GM04504 (cell line): ENCODE measurements around the gene PRRC1.
"Not testable (repeated sequence)": the region's sequence is repeated elsewhere in the genome, so short reads cannot be mapped to it uniquely, and the experiment has no call there.

Experiments used
- DNase-seq: peaks from one replicate; pipeline ENCODE4 v3.0.0-alpha.2; 2012; ENCODE audit warnings: low read depth

PRRC1 gene

DNA sequence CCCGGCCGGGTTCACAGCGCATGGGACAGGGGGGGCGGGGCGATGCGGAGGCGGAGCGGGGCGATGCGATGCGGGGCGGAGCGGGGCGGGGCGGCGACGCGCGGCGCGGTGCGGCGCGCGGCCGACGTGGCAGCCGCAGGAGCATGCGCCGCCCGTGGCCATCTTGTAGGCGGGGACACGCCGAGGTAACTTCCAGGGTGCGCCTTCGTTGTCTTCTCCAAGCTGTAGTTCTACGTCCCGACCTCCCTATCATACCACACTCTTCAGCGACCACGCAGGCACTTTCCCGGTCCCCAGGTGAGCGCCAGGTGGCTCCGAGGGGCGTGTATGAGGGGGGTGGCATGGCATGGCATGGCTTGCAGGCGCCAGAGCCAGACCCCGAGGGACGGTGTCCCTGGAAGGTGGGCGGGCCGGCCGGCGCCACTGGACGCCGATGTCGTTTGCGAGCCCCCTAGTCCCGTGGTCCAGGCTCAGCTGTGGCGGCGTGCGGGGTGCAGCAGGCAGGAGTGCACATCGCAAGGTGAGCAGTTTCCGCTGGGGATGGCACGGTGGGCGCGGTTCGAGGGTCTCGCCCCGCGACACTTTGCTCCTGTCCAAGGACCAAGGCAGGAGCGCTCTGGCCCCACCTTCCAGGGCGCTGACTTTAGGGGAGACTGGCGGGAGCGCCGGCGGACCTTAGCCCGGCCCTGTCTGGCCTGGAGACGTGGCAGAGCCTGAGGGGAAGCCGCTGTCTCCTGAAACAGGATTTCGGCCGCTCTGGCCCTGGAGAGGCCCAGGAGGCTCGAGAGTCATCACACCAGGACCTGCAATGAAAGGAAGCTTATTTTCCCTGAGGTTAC lies at the start of gene PRRC1:
TSS of gene PRRC1 (plus strand) at position 161 of the 839 bp plus-strand sequence. CDS start 5,840 bp downstream, outside the sequence.
- peak; percentile 53 for DNase-seq

- no peak for DNase-seq
Measured at GRCh38 chr5:127471211-127471610, 46.2 kb upstream of the PRRC1 start.

GRCh38 chr5:127472700-127473099 lies 44.7 kb upstream of the PRRC1 start:
- no peak for DNase-seq

- no peak for DNase-seq
Measured at GRCh38 chr5:127486471-127486870, 31.0 kb upstream of the PRRC1 start.

- peak; percentile 17 for DNase-seq
Measured at GRCh38 chr5:127492854-127493738, 24.3 kb upstream of the PRRC1 start.

DNA sequence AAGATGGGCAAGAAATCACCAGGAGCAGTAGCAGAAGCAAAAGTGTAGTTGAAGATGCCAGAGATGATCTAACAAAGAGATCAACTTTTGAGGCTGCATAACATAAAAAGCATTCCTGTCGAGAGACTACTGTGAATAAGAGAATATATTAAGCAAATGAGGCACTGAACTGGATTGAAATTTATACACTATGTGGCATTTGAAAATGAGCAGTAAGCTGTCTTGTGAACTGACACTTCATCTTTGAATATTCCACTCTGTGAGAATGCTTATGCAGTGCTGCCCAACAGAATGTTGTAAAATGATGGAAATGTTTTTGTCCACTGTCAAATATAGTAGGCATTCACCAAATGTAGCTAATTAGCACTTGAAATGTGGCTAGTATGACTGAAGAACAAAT lies 18.9 kb upstream of the PRRC1 start:
- DNase-seq: no peak

DNA sequence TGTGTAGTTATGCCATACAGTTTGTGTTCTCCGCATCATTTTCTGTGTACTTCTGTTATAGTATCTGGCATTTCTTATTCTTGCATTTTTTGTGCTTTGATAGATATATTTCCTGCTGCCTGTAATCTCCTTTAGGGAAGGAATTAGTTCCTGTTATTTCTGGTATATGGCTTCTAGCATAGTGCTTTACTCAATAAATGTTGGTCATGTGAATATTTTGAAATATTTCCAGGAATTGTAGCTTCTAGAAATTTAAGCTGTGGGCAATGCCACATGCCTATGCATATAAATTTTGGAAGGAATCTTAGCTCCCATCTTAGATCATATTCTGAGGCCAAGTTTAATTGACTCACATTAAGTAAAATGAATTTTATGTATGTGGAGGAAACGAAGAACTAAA lies 11.5 kb upstream of the PRRC1 start:
- DNase-seq: no peak

- DNase-seq: no peak
Measured at GRCh38 chr5:127506616-127507015, 10.8 kb upstream of the PRRC1 start.

- no peak for DNase-seq
Measured at GRCh38 chr5:127508644-127509373, 8.6 kb upstream of the PRRC1 start.

GRCh38 chr5:127513408-127513970 lies 4.0 kb upstream of the PRRC1 start:
- no peak for DNase-seq

DNA sequence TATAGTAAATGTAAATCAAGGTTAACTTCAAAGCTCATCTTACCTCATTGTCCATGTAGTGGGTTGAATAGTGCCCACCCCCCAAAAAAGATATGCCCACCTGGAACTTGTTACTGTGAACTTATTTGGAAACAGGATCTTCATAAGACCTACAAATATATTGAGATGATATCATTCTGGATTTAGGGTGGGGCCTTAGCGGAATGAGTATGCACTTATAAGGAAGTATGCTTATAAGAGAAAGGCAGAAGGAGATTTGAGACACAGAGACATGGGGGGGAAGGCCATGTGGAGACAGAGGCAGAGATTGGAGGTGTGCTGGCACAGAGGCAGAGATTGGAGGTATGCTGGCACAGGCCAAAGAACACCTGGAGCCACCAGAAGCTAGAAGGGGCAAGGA lies 2.6 kb upstream of the PRRC1 start:
- DNase-seq: no peak

- DNase-seq: no peak
Measured at GRCh38 chr5:127515693-127516440, 1.6 kb upstream of the PRRC1 start.

GRCh38 chr5:127517110-127517479 lies 345 bp upstream of the PRRC1 start:
- peak; percentile 3 for DNase-seq

DNA sequence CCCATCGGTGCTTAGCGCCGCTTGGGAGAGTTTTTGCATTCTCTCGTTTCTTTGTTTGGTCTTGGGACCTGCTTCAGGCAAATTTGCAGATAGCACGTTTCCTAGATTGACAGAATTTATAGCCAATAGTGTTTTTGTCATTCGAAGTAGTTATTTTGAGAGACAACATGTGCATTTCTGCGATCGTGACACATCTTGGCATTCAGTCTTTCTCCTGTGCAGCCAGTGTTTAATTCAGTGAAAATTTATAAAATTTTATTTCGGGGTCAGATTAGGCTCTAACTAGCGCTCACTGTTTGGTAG lies 830 bp downstream of the PRRC1 start:
- peak; percentile 24 for DNase-seq

DNA sequence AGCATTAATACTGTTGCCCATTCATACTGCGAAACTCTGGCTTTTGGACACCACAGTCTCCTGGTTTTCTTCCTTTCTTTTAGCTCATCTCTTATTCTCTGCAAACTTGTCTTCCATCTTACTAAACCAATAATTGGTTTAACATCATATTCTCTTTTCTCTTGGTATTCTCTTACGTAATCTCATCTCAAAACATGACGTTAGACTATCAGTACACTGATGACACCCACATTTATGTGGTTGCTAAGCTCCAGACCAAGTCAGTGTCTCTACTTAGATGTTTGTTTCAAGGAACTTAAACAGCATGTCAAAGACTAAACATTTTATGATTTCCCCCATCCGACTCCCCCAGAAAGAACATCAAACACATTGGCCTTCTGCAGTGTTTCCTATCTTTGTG lies 2.1 kb downstream of the PRRC1 start:
- no peak for DNase-seq

- no peak for DNase-seq
Measured at GRCh38 chr5:127521138-127521770, 3.8 kb downstream of the PRRC1 start.

- DNase-seq: no peak
Measured at GRCh38 chr5:127525181-127525580, 7.7 kb downstream of the PRRC1 start.

GRCh38 chr5:127529904-127530682 lies 12.7 kb downstream of the PRRC1 start:
- DNase-seq: no peak

DNA sequence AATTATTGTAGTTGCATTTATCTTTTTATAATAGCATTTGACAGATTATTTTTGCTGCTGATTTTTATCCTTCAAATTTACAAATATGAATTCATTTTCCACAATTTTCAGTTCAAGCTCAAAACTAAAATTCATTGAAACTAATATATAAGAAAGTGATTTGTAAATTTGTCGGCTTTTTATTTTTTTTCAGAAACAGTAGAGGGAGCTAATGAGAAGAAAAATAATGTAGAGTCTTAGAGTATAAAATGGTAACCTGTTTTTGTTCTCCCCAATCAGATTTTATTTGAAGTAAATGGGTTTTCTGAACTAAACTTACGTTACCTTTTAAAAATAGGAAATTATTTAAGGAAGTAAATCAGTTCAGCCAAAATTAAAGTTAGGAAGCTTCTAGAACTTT lies 19.2 kb downstream of the PRRC1 start:
- DNase-seq: no peak

DNA sequence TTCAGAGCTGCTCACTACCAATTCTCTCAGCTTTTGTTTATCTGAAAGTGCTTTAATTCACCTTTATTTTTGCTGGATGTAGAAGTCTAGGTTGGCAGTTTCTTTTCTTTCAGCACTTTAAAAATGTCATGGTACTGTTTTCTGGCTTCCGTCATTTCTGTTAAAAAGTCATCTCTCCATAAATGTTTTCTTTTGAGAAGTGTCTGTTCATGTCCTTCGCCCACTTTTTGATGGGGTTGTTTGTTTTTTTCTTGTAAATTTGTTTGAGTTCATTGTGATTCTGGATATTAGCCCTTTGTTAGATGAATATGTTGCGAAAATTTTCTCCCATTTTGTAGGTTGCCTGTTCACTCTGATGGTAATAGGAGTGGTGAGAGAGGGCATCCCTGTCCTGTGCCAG lies 23.1 kb downstream of the PRRC1 start:
- not testable (repeated sequence) for DNase-seq
